GM19463 (cell line): Measurements from ENCODE around the gene OR5AP2.
"Not testable (repeated sequence)": the region's sequence is repeated elsewhere in the genome, so short reads cannot be mapped to it uniquely, and the experiment has no call there.

ENCODE experiments used
- ATAC-seq: cut with Tn5 transposase; IDR thresholded peaks from one replicate; pipeline ENCODE4 v1.9.1; 2021; ENCODE audit warnings: mild to moderate bottlenecking, moderate library complexity; ENCODE audit not compliant: unreplicated experiment

OR5AP2 gene

GRCh38 chr11:56642339-56642738 lies at the start of gene OR5AP2:
OR5AP2 (minus strand) TSS chr11:56642439; CDS start chr11:56642439, 0 bp downstream.
- no peak for ATAC-seq

GRCh38 chr11:56691179-56691578 lies 48.9 kb upstream of the OR5AP2 start:
- not testable (repeated sequence) for ATAC-seq

- no peak for ATAC-seq
These were observed 46.4 kb upstream of the OR5AP2 start for GRCh38 chr11:56688554-56689100.

GRCh38 chr11:56670984-56671383 lies 28.7 kb upstream of the OR5AP2 start:
- no peak for ATAC-seq

GRCh38 chr11:56663386-56663785 lies 21.1 kb upstream of the OR5AP2 start, which contains the start of gene OR5AR1:
OR5AR1 (plus strand) TSS chr11:56663686; CDS start chr11:56663686, 0 bp downstream.
- no peak for ATAC-seq

- no peak for ATAC-seq
These were observed 17.5 kb upstream of the OR5AP2 start for GRCh38 chr11:56659755-56660154.

- no peak for ATAC-seq
These were observed 4.7 kb downstream of the OR5AP2 start for GRCh38 chr11:56637500-56637899.

GRCh38 chr11:56636861-56637260 lies 5.4 kb downstream of the OR5AP2 start:
- ATAC-seq, result no peak

GRCh38 chr11:56632329-56632728 lies 9.9 kb downstream of the OR5AP2 start:
- no peak for ATAC-seq

- ATAC-seq, result no peak
These were observed 16.3 kb downstream of the OR5AP2 start for GRCh38 chr11:56625946-56626345.

GRCh38 chr11:56624661-56625110 lies 17.6 kb downstream of the OR5AP2 start:
- peak; percentile 77 for ATAC-seq

- ATAC-seq, result no peak
These were observed 31.1 kb downstream of the OR5AP2 start for GRCh38 chr11:56611174-56611573.

GRCh38 chr11:56592088-56592717 lies 50.0 kb downstream of the OR5AP2 start:
- not testable (repeated sequence) for ATAC-seq
